ENCODE data around the gene GALNTL6.
"Not testable (repeated sequence)": the region's sequence is repeated elsewhere in the genome, so short reads cannot be mapped to it uniquely, and the experiment has no call there.

GALNTL6 gene

DNA sequence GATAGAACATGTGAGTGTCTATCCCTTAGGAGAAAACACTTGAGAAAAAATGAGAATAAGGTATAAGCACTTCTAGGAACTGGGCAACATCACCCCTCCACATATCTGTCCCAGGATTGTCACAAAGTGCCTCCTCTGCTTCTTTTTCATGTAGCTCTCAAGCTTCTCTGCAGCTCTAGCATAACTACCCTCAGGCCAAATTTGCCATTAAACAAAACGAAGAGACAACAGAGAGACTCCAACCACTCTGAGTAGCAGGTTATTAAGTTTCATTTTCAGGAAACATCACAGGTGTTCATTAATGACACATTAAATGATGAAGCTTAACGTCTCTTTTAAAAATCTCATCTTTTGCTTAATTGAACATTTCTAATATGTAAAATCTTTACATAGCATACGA, 580.0 kb downstream of the GALNTL6 start:
- TF ChIP-seq, protein P1, sequence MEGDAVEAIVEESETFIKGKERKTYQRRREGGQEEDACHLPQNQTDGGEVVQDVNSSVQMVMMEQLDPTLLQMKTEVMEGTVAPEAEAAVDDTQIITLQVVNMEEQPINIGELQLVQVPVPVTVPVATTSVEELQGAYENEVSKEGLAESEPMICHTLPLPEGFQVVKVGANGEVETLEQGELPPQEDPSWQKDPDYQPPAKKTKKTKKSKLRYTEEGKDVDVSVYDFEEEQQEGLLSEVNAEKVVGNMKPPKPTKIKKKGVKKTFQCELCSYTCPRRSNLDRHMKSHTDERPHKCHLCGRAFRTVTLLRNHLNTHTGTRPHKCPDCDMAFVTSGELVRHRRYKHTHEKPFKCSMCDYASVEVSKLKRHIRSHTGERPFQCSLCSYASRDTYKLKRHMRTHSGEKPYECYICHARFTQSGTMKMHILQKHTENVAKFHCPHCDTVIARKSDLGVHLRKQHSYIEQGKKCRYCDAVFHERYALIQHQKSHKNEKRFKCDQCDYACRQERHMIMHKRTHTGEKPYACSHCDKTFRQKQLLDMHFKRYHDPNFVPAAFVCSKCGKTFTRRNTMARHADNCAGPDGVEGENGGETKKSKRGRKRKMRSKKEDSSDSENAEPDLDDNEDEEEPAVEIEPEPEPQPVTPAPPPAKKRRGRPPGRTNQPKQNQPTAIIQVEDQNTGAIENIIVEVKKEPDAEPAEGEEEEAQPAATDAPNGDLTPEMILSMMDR (IDR thresholded peaks at IDR 0.05; ENCODE audit: borderline replicate concordance, insufficient read depth, low read depth, low read length), result no peak

DNA sequence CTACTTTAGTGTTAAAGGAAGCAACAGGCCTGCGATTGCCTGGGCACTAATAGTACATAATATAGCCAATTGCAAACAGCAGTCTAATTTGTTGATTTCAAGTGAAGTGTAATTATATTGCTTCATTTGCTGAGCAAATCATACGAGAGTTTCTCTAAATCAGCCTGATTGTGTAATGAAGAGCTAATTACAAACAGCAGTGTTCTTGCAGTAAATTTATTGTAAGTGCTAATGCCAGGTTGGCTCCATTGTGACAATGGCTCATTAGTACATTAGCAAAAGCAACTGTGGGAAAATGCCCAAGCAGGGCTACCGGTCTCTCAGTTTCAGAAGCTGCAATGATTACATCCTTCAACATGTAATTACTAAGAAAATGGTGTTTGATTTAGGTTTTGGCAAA, 591.5 kb downstream of the GALNTL6 start:
- TF ChIP-seq, protein P1 (IDR thresholded peaks at IDR 0.05; ENCODE audit: borderline replicate concordance, insufficient read depth, low read depth, low read length), result no peak

More for the DNA sequence above, 580.0 kb downstream of the GALNTL6 start:
- H3K4me3 ChIP-seq (ENCODE audit: low read depth, low read length), result no peak overlapping the region

DNA sequence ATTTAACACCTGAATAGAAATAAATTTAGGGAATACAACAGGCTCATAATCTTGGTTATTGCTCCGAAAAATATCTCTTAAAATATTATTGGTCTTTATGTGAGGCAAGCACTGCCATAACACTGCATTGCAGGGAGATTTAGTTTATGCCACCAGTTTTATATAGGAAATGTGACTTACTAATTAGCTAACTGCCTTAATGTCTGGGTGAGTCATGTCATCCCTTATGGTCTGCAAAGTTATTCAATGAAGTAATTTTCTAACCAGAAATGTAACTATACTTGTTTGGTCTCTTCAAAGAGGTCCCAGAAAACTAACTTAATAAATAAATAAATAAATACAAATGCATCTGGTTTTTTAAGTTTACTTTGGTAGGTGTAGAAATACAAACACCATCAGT, 597.2 kb downstream of the GALNTL6 start:
- TF ChIP-seq, protein P1 (IDR thresholded peaks at IDR 0.05; ENCODE audit: borderline replicate concordance, insufficient read depth, low read depth, low read length), result no peak
- no peak overlapping the region for H3K4me3 ChIP-seq (ENCODE audit: low read depth, low read length)

More for the DNA sequence above, 591.5 kb downstream of the GALNTL6 start:
- H3K4me3 ChIP-seq (ENCODE audit: low read depth, low read length), result no peak overlapping the region

DNA sequence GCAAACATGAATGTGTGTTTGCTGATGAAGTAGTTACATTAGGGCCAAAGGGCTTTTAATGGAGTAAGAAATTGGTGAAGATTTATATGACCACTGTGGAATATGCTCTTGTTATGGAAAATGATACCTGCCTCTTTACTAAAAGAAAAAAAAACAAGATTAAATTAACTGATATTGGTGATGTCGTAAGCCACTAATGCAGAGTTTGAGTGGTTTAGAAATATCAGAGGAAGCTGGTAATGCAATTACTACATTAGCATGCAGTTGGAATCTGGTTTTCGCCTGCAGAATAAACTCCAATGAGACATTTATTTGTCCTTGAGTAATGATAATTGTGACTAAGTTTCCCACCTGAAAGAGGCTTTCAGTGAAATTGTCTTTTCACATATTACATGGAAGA, 597.9 kb downstream of the GALNTL6 start:
- H3K4me3 ChIP-seq (ENCODE audit: low read depth, low read length), result no peak overlapping the region
- TF ChIP-seq, protein P1 (IDR thresholded peaks at IDR 0.05; ENCODE audit: borderline replicate concordance, insufficient read depth, low read depth, low read length), result no peak

DNA sequence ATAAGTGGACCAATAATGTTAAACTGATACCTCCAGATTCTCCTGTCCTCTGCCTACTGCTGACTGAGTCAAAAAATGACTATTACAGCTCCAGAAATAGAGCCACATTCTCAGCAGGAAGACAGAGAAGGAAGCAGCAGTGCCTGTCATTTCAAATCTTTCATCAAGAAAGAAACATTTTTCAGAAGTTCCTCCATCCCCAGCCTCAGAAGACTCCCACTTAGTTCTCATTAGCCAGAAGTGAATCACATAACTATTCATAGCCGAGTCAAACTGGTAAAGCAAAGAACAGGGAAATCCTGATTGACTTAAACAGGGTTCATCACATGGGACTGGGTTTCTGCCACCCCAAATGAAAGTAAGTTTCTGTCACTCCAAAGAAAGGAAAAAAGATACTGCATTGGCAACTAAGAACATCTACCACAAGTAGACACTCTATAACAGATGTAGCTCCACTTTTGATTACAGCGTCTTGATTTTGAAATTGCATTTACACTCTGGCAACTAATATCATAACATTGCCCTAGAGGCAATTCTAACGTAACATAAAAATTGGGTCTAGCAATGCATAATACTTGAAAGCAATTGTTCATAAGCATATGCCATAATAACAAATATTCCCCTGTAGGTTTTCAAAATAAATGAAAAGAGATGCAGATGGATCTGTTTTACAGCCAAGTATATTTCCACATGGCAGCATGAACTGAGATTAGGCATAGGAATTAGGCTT, 599.8 kb downstream of the GALNTL6 start:
- H3K4me3 ChIP-seq (ENCODE audit: low read depth, low read length), result no peak overlapping the region
- TF ChIP-seq, protein P1 (IDR thresholded peaks at IDR 0.05; ENCODE audit: borderline replicate concordance, insufficient read depth, low read depth, low read length), result no peak

DNA sequence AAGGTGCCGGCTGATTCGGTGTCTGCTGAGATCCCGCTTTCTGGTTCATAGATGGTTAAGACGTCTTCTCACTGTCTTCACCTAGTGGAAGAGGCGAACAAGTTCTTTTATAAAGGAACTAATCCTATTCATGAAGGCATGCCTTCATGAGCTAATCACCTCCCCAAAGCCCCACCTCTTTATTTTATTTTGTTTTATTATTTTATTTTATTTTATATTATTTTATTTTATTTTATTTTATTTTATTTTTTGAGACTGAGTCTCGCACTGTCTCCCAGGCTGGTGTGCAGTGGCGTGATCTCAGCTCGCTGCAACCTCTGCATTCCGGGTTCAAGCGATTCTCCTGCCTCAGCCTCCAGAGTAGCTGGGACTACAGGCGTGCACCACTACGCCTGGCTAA, 615.8 kb downstream of the GALNTL6 start:
- H3K4me3 ChIP-seq (ENCODE audit: low read depth, low read length), result not testable (repeated sequence)

DNA sequence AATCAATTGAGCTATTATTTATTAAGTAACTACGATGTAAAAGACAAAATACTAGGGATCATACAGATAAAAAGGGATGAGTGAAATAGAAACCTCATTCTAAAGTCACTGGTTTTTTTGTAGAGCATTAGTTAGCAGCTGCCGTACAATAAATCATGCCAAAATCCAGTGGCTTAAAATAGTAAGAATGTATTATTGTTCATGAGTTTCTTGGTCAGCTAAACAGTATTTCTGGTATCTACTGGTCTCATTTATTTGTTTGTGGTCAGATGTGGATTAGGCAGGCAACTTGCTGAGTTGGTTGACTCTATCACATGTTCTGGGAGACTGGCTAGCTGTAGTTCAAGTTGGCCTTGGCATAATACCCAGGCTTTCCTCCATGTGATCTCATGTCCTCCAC, 667.3 kb downstream of the GALNTL6 start:
- TF ChIP-seq, protein P1 (IDR thresholded peaks at IDR 0.05; ENCODE audit: borderline replicate concordance, insufficient read depth, low read depth, low read length), result no peak

More for the DNA sequence above, 667.3 kb downstream of the GALNTL6 start:
- H3K4me3 ChIP-seq (ENCODE audit: low read depth, low read length), result no peak overlapping the region
